Karpas-422 (cell line): ENCODE measurements around the gene C17orf67. TPM values are rescaled to one million over a fixed set of nuclear protein-coding genes. Genes with fewer than 3 reads are reported as not detected.

ENCODE experiments used
- DNase-seq: peaks from one replicate; pipeline ENCODE4 v3.0.0-alpha.2; 2015
- H2AFZ ChIP-seq: fragments of 200-600 bp; sonication (generic); 2 replicates; pipeline ENCODE4 v1.6.1; 2014; ENCODE audit warnings: antibody characterized with exemption, low read length, mixed read lengths
- H3K27ac ChIP-seq: fragments of 200-600 bp; sonication (generic); 2 replicates; pipeline ENCODE4 v1.5.1; 2014; ENCODE audit warnings: mild to moderate bottlenecking, low read length, moderate library complexity
- H3K27me3 ChIP-seq: fragments of 200-600 bp; sonication (generic); 2 replicates; pipeline ENCODE4 v1.6.1; 2014; ENCODE audit warnings: low read length, mixed read lengths
- H3K36me3 ChIP-seq: fragments of 200-600 bp; sonication (generic); 2 replicates; pipeline ENCODE4 v1.6.1; 2014; ENCODE audit warnings: low read length, mixed read lengths; ENCODE audit not compliant: insufficient read depth
- H3K4me1 ChIP-seq: fragments of 200-600 bp; sonication (generic); 2 replicates; pipeline ENCODE4 v1.6.1; 2014; ENCODE audit warnings: mild to moderate bottlenecking, low read length, mixed read lengths
- H3K4me2 ChIP-seq: fragments of 200-600 bp; sonication (generic); 2 replicates; pipeline ENCODE4 v1.6.1; 2014; ENCODE audit warnings: low read length, low read depth, mild to moderate bottlenecking; ENCODE audit not compliant: poor library complexity, severe bottlenecking
- H3K4me3 ChIP-seq: fragments of 200-600 bp; sonication (generic); 2 replicates; pipeline ENCODE4 v1.5.1; 2014; ENCODE audit warnings: mild to moderate bottlenecking, antibody characterized with exemption, low read length, mixed read lengths
- H3K79me2 ChIP-seq: fragments of 200-600 bp; sonication (generic); 2 replicates; pipeline ENCODE4 v1.6.1; 2014; ENCODE audit warnings: mild to moderate bottlenecking, low read length, mixed read lengths
- H3K9ac ChIP-seq: fragments of 200-600 bp; sonication (generic); 2 replicates; pipeline ENCODE4 v1.6.0; 2014; ENCODE audit warnings: low read length
- H3K9me2 ChIP-seq: fragments of 200-600 bp; sonication (generic), shearing (Covaris generic); replicated peaks from 2 replicates; pipeline ENCODE4 v1.6.0; 2014; ENCODE audit warnings: mild to moderate bottlenecking, low read length, moderate library complexity; ENCODE audit not compliant: insufficient read depth
- H3K9me3 ChIP-seq: fragments of 300-700, 200-600 bp; sonication (generic); 2 replicates; pipeline ENCODE4 v1.6.1; 2014; ENCODE audit warnings: low read length, mixed read lengths
- H4K20me1 ChIP-seq: fragments of 200-600 bp; sonication (generic); 2 replicates; pipeline ENCODE4 v1.6.1; 2014; ENCODE audit warnings: mild to moderate bottlenecking, antibody characterized with exemption, low read length, low read depth; ENCODE audit not compliant: insufficient read depth
- total RNA-seq: library from RNA; depleted of rRNA; stranded (reverse); fragments of >200 nt; shearing (Covaris generic); gene quantifications from 2 replicates; pipeline ENCODE4 v1.2.3, GENCODE V29; 2014; ENCODE audit warnings: low replicate concordance; rRNA removed

C17orf67 gene
- total RNA-seq = 0.32 TPM in 1 of 2 replicates, not detected in the other

DNA sequence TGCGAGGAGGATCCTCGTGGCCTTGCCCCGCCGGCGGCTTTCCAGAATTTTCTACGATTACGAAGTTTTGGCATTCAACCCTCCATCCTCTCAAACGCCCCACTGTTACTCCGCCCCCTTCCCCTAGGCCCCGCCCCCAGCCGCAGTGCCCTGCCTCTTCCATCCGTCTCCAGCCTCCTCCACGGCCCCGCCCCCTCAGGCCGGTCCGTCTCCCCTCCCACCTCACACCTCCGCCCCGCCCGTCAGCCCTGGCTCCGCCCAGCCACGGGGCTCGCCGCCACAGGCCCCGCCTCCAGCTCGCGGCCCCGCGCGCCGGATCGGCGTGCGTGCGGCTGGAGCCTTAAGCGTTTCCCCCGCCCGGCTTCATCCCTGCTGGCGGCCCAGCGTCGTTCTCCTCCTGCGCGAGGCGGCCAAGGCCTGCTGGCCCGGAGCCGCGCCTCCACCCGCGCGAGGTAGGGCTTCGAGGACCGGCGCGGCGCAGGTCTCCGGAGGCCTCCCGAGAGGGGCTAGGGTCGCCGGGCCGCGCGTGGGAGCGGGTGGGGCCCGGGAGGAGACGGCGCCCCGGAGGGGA, at the start of gene C17orf67, which contains the start of gene DGKE:
TSS of gene C17orf67 (minus strand) at position 112 of the 571 bp plus-strand sequence. CDS start 18,110 bp downstream, outside the sequence.
TSS of gene DGKE (plus strand) at position 343 of the 571 bp plus-strand sequence. CDS start 645 bp downstream, outside the sequence.
- Histone ChIP-seq H3K79me2 (no peaks in the 10 kb centered on the region), H3K27ac (no peak within 1 kb of the TSS), H2AFZ (peak within 1 kb of the TSS; percentile 88), H3K27me3 (peaks cover 4% of the 10 kb centered on the region; the same call in 1 of the 2 replicates), H3K9ac (peak within 1 kb of the TSS; percentile 73), H4K20me1 (peaks cover 4% of the 10 kb centered on the region; the same call in 1 of the 2 replicates), H3K9me2 (no peaks in the 10 kb centered on the region), H3K4me3 (peak within 1 kb of the TSS; percentile 73), H3K36me3 (no peaks in the 10 kb centered on the region), H3K9me3 (no peaks in the 10 kb centered on the region), H3K4me2 (peak within 1 kb of the TSS; percentile 72), H3K4me1 (peaks cover 50% of the 10 kb centered on the region)
- DNase-seq = peak; percentile 97

GRCh38 chr17:56881685-56882295, 48.1 kb upstream of the C17orf67 start:
- H3K36me3 ChIP-seq = no peaks in the 10 kb centered on the region

DNA sequence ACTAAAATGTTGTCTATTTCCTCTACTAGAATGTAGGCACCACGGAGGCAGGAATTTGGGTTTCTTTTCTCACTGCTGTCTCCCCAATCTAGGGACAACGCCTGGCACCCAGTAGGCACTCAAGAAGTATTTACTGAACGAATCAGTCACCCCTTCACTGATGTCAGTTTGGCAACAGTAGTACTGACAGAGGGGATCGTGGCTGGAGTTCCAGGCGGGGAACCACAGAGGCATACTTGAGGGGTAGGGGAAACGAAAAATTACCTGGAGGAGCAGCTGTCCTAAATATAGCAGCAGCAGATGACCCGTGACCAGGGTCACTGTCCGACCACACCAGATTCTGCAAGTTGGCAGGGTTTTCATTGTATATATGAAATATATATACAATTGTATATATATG, 46.9 kb upstream of the C17orf67 start:
- Histone ChIP-seq H2AFZ (no peak overlapping the region), H3K79me2 (no peaks in the 10 kb centered on the region), H3K27me3 (no peaks in the 10 kb centered on the region), H3K36me3 (no peaks in the 10 kb centered on the region), H3K9me3 (no peaks in the 10 kb centered on the region), H3K9ac (no peak overlapping the region), H3K4me3 (no peak overlapping the region), H3K27ac (no peak overlapping the region), H4K20me1 (0 out of 2 replicates have a peak, but pooled peaks cover 3% of the 10 kb centered on the region), H3K4me1 (peaks cover 7% of the 10 kb centered on the region), H3K9me2 (no peaks in the 10 kb centered on the region), H3K4me2 (no peak overlapping the region)
- DNase-seq = no peak

More at GRCh38 chr17:56881685-56882295, 48.1 kb upstream of the C17orf67 start:
- Histone ChIP-seq H3K79me2 (no peaks in the 10 kb centered on the region), H3K27ac (no peak overlapping the region), H3K4me1 (peaks cover 7% of the 10 kb centered on the region), H4K20me1 (0 out of 2 replicates have a peak, but pooled peaks cover 3% of the 10 kb centered on the region), H3K9me3 (no peaks in the 10 kb centered on the region), H3K9ac (no peak overlapping the region), H2AFZ (no peak overlapping the region), H3K4me2 (no peak overlapping the region), H3K4me3 (no peak overlapping the region), H3K27me3 (no peaks in the 10 kb centered on the region), H3K9me2 (no peaks in the 10 kb centered on the region)
- no peak for DNase-seq

- Histone ChIP-seq H3K36me3 (no peaks in the 10 kb centered on the region), H3K9ac (no peak overlapping the region), H3K9me3 (no peaks in the 10 kb centered on the region), H2AFZ (no peak overlapping the region), H3K27me3 (no peaks in the 10 kb centered on the region), H3K4me1 (peaks cover 7% of the 10 kb centered on the region), H3K4me3 (no peak overlapping the region), H4K20me1 (0 out of 2 replicates have a peak, but pooled peaks cover 3% of the 10 kb centered on the region), H3K79me2 (no peaks in the 10 kb centered on the region), H3K4me2 (no peak overlapping the region), H3K27ac (no peak overlapping the region), H3K9me2 (no peaks in the 10 kb centered on the region)
- no peak for DNase-seq
These were observed 46.4 kb upstream of the C17orf67 start for GRCh38 chr17:56880133-56880532.

- Histone ChIP-seq H3K27ac (no peak overlapping the region), H3K9me3 (no peaks in the 10 kb centered on the region), H3K4me1 (peaks cover 7% of the 10 kb centered on the region), H3K4me3 (no peak overlapping the region), H3K9ac (no peak overlapping the region), H3K27me3 (no peaks in the 10 kb centered on the region), H2AFZ (no peak overlapping the region), H3K4me2 (no peak overlapping the region), H4K20me1 (0 out of 2 replicates have a peak, but pooled peaks cover 3% of the 10 kb centered on the region), H3K36me3 (no peaks in the 10 kb centered on the region), H3K9me2 (no peaks in the 10 kb centered on the region), H3K79me2 (no peaks in the 10 kb centered on the region)
- peak; percentile 56 for DNase-seq
These were observed 45.6 kb upstream of the C17orf67 start for GRCh38 chr17:56879280-56879679.

- H3K4me1 ChIP-seq = peaks cover 7% of the 10 kb centered on the region
- no peaks in the 10 kb centered on the region for H3K27me3 ChIP-seq
- H3K36me3 ChIP-seq = no peaks in the 10 kb centered on the region
- H3K4me3 ChIP-seq = no peak overlapping the region
- no peak for DNase-seq
- no peak overlapping the region for H3K4me2 ChIP-seq
- H2AFZ ChIP-seq = no peak overlapping the region
- H4K20me1 ChIP-seq = 0 out of 2 replicates have a peak, but pooled peaks cover 3% of the 10 kb centered on the region
- no peak overlapping the region for H3K9ac ChIP-seq
- H3K9me2 ChIP-seq = no peaks in the 10 kb centered on the region
- H3K9me3 ChIP-seq = no peaks in the 10 kb centered on the region
- H3K79me2 ChIP-seq = no peaks in the 10 kb centered on the region
- H3K27ac ChIP-seq = no peak overlapping the region
These were observed 43.1 kb upstream of the C17orf67 start for GRCh38 chr17:56876766-56877179.

- H3K27me3 ChIP-seq = no peaks in the 10 kb centered on the region
- peaks cover 14% of the 10 kb centered on the region for H3K4me1 ChIP-seq
- no peaks in the 10 kb centered on the region for H3K36me3 ChIP-seq
- H3K4me2 ChIP-seq = no peak overlapping the region
- no peak overlapping the region for H3K9ac ChIP-seq
- H3K27ac ChIP-seq = no peak overlapping the region
- H2AFZ ChIP-seq = no peak overlapping the region
- H3K9me2 ChIP-seq = no peaks in the 10 kb centered on the region
- DNase-seq = no peak
- no peak overlapping the region for H3K4me3 ChIP-seq
- no peaks in the 10 kb centered on the region for H4K20me1 ChIP-seq
- H3K79me2 ChIP-seq = no peaks in the 10 kb centered on the region
- H3K9me3 ChIP-seq = no peaks in the 10 kb centered on the region
These were observed 36.4 kb upstream of the C17orf67 start for GRCh38 chr17:56870081-56870651.

DNA sequence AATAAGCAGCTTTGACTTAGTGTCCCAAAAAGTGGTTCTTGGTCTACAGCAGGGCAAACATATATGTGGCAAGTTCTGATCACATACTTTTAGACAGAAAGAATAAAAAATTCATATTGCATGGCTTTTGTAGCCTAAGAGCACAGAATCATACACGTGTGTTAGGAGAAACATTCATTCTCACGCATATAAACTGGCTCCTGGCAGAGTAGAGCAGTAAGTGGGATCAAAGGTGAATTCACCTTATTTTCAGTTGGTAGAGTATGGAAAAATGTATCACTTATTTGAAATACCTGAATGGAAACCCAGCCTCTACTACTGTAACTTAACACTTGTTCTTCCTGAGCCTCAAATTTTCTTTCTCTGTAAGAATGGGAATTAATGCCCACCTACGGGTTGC, 35.0 kb upstream of the C17orf67 start:
- Histone ChIP-seq H3K27me3 (no peaks in the 10 kb centered on the region), H3K9ac (no peak overlapping the region), H3K27ac (no peak overlapping the region), H3K4me1 (peaks cover 14% of the 10 kb centered on the region), H3K36me3 (no peaks in the 10 kb centered on the region), H3K4me3 (no peak overlapping the region), H3K4me2 (no peak overlapping the region), H3K79me2 (no peaks in the 10 kb centered on the region), H4K20me1 (no peaks in the 10 kb centered on the region), H2AFZ (no peak overlapping the region), H3K9me3 (no peaks in the 10 kb centered on the region), H3K9me2 (no peaks in the 10 kb centered on the region)
- no peak for DNase-seq
